Lung (tissue), 12 donors: Measurements from ENCODE around the gene PRLR. TPM values are rescaled to one million over a fixed set of nuclear protein-coding genes. Genes with fewer than 3 reads are reported as not detected.

ENCODE experiments used
- ATAC-seq: fragments of 200-7000 bp; cut with Tn5 transposase; one replicate; pipeline ENCODE4 v1.9.1; 2020; ENCODE audit warnings: moderate number of reproducible peaks; ENCODE audit not compliant: insufficient read depth, low FRiP score
- DNase-seq, 3 donors: peaks; one replicate each; pipeline ENCODE4 v3.0.0-alpha.2; 2013 to 2017
- H3K27ac ChIP-seq, 2 donors: one replicate each; pipeline ENCODE4 v1.5.1; 2013; ENCODE audit warnings: mild to moderate bottlenecking in 2 of 2, moderate library complexity in 2 of 2, control low read depth in 1 of 2, inconsistent platforms in 1 of 2, low read depth in 1 of 2, low read length in 1 of 2
- H3K27me3 ChIP-seq, 3 donors: one replicate each; pipeline ENCODE4 v1.5.1; 2013; ENCODE audit warnings: low read length in 2 of 3; ENCODE audit not compliant: control insufficient read depth in 3 of 3, insufficient read depth in 3 of 3
- H3K36me3 ChIP-seq, 4 donors: one replicate each; pipeline ENCODE4 v1.5.1; 2013; ENCODE audit warnings: low read length in 4 of 4, mild to moderate bottlenecking in 1 of 4, moderate library complexity in 1 of 4; ENCODE audit not compliant: control insufficient read depth in 4 of 4, insufficient read depth in 4 of 4
- H3K4me1 ChIP-seq, 5 donors: one replicate each; pipeline ENCODE4 v1.5.1; 2013; ENCODE audit warnings: low read length in 5 of 5, mild to moderate bottlenecking in 2 of 5, moderate library complexity in 1 of 5; ENCODE audit not compliant: control insufficient read depth in 5 of 5, insufficient read depth in 5 of 5
- H3K4me3 ChIP-seq: one replicate; pipeline ENCODE4 v1.5.1; 2013; ENCODE audit warnings: mild to moderate bottlenecking, control low read depth, moderate library complexity
- H3K9ac ChIP-seq, 2 donors: one replicate each; pipeline ENCODE4 v1.5.1; 2013; ENCODE audit warnings: low read length in 2 of 2, control low read depth in 1 of 2; ENCODE audit not compliant: insufficient read depth in 1 of 2
- H3K9me3 ChIP-seq, 4 donors: one replicate each; pipeline ENCODE4 v1.5.1; 2013; ENCODE audit warnings: low read length in 3 of 4, mild to moderate bottlenecking in 1 of 4, moderate library complexity in 1 of 4; ENCODE audit not compliant: control insufficient read depth in 4 of 4, insufficient read depth in 3 of 4
- WGBS, 2 donors: extraction: QIAGEN DNeasy Blood & Tissue Kit; methylation state at CpG; one replicate each; pipeline ENCODE4 v1.1.7; 2013; 5-methylcytosine and 5-hydroxymethylcytosine counted together
- polyA plus RNA-seq, 2 donors: library from polyadenylated mRNA; stranded (reverse); fragments of 200-250 nt; gene quantifications; one replicate each; pipeline ENCODE4 v1.2.1, GENCODE V29; 2013
- total RNA-seq, 2 donors: library from RNA; depleted of rRNA in 1 of 2; stranded (reverse); fragments of >200 nt in 1 of 2; gene quantifications; one replicate each; pipeline ENCODE4 v1.2.1, GENCODE V29; 2014 to 2021
- TF ChIP-seq, protein P1 (sequence below): IDR thresholded peaks from 2 replicates; pipeline ENCODE4 v1.5.1; 2012; ENCODE audit warnings: mild to moderate bottlenecking; ENCODE audit errors: control extremely low read depth, extremely low read depth
- donor health status: control.
- donor health status: control.
- donor health status: Bipolar disorder and iron deficiency.
- donor health status: healthy.
- donor health status: DM: yes; HTN: yes; CAD: no.

The PRLR gene
- total and polyA plus RNA-seq, 4 donors = 0.02 to 3.4 (median 0.76) TPM

DNA sequence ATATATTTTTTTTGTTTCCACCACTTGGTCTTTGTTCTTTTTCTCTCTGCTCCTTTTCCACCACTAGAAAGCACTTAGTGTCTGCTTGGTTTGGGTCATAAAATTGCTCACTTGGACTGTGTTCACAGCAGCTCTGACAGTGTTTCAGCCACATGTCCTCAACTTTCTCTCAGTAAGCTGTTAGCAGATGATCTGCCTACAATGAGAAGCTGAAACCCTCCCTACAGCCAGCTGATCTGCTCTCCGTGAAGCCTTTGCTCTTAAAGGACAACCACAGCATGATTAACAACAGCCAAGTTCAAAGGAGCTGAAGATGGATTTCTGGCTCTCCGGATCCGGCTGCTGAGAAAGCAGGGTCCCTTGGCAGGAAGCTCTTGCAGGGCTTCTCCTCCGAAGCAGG lies 31.6 kb downstream of the PRLR start:
- H3K36me3 ChIP-seq = no peaks in the 10 kb centered on the region
- no peak overlapping the region for H3K9ac ChIP-seq
- no peak overlapping the region for H3K27ac ChIP-seq
- ATAC-seq (no peak), DNase-seq (peak; percentile 77 to 97 (median 92))
- H3K9me3 ChIP-seq = no peaks in the 10 kb centered on the region
- TF ChIP-seq, protein P1, sequence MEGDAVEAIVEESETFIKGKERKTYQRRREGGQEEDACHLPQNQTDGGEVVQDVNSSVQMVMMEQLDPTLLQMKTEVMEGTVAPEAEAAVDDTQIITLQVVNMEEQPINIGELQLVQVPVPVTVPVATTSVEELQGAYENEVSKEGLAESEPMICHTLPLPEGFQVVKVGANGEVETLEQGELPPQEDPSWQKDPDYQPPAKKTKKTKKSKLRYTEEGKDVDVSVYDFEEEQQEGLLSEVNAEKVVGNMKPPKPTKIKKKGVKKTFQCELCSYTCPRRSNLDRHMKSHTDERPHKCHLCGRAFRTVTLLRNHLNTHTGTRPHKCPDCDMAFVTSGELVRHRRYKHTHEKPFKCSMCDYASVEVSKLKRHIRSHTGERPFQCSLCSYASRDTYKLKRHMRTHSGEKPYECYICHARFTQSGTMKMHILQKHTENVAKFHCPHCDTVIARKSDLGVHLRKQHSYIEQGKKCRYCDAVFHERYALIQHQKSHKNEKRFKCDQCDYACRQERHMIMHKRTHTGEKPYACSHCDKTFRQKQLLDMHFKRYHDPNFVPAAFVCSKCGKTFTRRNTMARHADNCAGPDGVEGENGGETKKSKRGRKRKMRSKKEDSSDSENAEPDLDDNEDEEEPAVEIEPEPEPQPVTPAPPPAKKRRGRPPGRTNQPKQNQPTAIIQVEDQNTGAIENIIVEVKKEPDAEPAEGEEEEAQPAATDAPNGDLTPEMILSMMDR = no peak
- H3K4me3 ChIP-seq = no peak overlapping the region
- no peaks in the 10 kb centered on the region for H3K27me3 ChIP-seq
- 31 to 55% methylated on average over 4 of the region's 4 CpGs for WGBS, 2 donors
- H3K4me1 ChIP-seq = peaks cover 0 to 36% (median 11%) of the 10 kb centered on the region in 5 donors

DNA sequence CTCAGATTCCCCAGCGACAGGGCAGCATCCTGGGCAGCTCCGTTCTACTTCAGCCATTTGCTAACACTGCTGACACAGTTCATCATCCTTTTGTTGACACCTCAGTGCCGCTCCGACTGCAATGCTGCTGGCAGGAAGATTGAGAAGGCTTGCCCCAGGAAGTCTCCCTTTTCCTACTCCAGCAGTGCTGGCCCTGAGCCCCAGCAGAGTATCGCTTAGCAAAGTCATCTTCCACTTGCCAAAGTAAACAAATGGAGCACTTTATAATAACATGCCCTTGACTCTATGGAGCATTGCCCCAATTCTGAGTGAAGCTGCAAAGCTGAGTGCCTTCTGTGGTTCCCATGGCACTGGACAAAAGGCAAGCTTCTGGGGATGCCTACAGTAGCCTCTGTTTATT lies 32.2 kb downstream of the PRLR start:
- ATAC-seq = peak; percentile 64
- DNase-seq = peak; percentile 74 to 91 (median 89)
- no peak overlapping the region for H3K27ac ChIP-seq

DNA sequence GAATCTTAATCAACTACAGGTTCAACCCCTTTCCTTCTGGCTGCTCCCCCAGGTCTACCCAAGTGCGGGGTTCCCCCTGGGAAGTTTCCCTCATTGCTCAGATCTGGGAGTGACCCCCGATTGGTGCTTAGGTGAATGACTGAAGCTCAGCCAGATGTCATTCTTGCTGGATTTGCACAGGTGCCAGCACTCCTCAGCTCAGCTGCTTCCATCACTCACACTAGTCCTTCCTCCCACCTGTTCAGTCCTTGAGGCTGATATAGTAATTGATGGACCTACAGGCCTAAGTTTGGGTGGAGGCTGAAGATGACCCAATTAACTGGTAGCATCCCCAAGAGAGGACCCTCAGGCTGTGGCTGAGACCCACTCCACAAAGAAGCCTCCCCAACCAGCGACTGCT lies 32.9 kb downstream of the PRLR start:
- H3K4me1 ChIP-seq = peaks cover 0 to 36% (median 11%) of the 10 kb centered on the region in 5 donors
- ATAC-seq = no peak

More for the DNA sequence above, 32.2 kb downstream of the PRLR start:
- Histone ChIP-seq H3K36me3 (no peaks in the 10 kb centered on the region), H3K9me3 (no peaks in the 10 kb centered on the region), H3K4me1 (peaks cover 0 to 36% (median 11%) of the 10 kb centered on the region in 5 donors), H3K4me3 (no peak overlapping the region), H3K9ac (no peak overlapping the region), H3K27me3 (no peaks in the 10 kb centered on the region)
- 27 to 50% methylated on average over 5 of the region's 5 CpGs for WGBS, 2 donors
- TF ChIP-seq, protein P1 = no peak

DNA sequence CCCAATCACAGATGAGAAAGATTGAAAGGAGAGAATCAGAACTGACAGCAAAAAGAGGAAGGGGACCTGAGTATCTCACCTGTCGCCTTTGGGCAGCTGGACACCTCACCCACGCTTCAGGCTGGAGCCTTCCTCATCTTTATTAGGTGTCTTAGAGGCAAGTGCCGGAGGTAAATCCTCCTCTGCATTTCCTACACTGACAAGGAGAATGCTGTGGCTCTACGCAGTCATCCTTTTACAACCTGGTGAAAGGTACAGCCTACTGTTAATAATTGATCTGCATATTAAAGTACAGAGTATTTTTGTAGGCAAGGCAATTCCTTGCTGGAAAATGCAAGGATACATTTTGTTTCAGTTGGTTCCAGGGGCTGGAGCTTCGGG lies 34.8 kb downstream of the PRLR start:
- H3K36me3 ChIP-seq = no peaks in the 10 kb centered on the region
- H3K9me3 ChIP-seq = no peaks in the 10 kb centered on the region
- no peak overlapping the region for H3K9ac ChIP-seq
- H3K4me3 ChIP-seq = no peak overlapping the region
- ATAC-seq = no peak
- H3K27me3 ChIP-seq = no peaks in the 10 kb centered on the region
- TF ChIP-seq, protein P1 = no peak
- H3K4me1 ChIP-seq = peaks cover 0 to 36% (median 11%) of the 10 kb centered on the region in 5 donors
- no peak overlapping the region for H3K27ac ChIP-seq
- WGBS, 2 donors = 95% methylated on average over 5 of the region's 5 CpGs
- DNase-seq = no peak

More for the DNA sequence above, 32.9 kb downstream of the PRLR start:
- Histone ChIP-seq H3K27ac (no peak overlapping the region), H3K36me3 (no peaks in the 10 kb centered on the region), H3K27me3 (no peaks in the 10 kb centered on the region), H3K4me3 (no peak overlapping the region), H3K9ac (no peak overlapping the region), H3K9me3 (no peaks in the 10 kb centered on the region)
- 91 to 93% methylated on average over 3 of the region's 3 CpGs for whole genome bisulfite sequencing, 2 donors
- DNase-seq = no peak
- TF ChIP-seq, protein P1 = no peak
